Endothelial cell of umbilical vein (primary cell): ENCODE results near the gene MAP3K4. TPM values are rescaled to one million over a fixed set of nuclear protein-coding genes. Genes with fewer than 3 reads are reported as not detected.

Experiments used
- BruUV-seq: library from RNA; stranded (reverse); fragments of 400-500 nt; replicated peaks from 2 replicates; lab custom pipeline; 2021; lab: Mats Ljungman, UMichigan
- CTCF ChIA-PET: fragments of 300-600, 350-600 bp; sonication (Branson Sonifier 250); formaldehyde crosslinking; loops from one replicate; lab custom pipeline; 2021; ENCODE audit warnings: antibody characterized with exemption, inconsistent platforms; lab: Charles Lee
- POLR2A ChIA-PET: fragments of 300-600, 350-600 bp; sonication (Branson Sonifier 250); formaldehyde crosslinking; loops from one replicate; lab custom pipeline; 2021; ENCODE audit warnings: antibody characterized with exemption, inconsistent platforms; lab: Charles Lee
- DNase-seq: peaks from one replicate; pipeline ENCODE4 v3.0.0-alpha.2; 2011; ENCODE audit warnings: low read depth, low spot score
- FAIRE-seq: peaks from 2 replicates; lab custom pipeline; 2011; peaks lifted over from hg19 to GRCh38; lab: Jason Lieb, UNC
- H2AFZ ChIP-seq: 2 replicates; pipeline ENCODE4 v1.6.0; 2012; ENCODE audit warnings: low read depth, low read length, control low read depth, inconsistent platforms
- H3K27ac ChIP-seq: 2 replicates; pipeline ENCODE4 v1.5.1; 2011; ENCODE audit warnings: low read depth, mild to moderate bottlenecking, control low read depth, low read length, moderate library complexity; ENCODE audit not compliant: insufficient read depth
- H3K27me3 ChIP-seq, 2 experiments: 2 replicates each; pipeline versions ENCODE4 v1.6.0 to v1.6.1; 2011; ENCODE audit warnings: low read length in 2 of 2, mixed read lengths in 1 of 2; ENCODE audit not compliant: control insufficient read depth in 2 of 2, insufficient read depth in 2 of 2
- H3K36me3 ChIP-seq, 2 experiments: 2 replicates in 1 of 2; 3 replicates in 1 of 2; pipeline ENCODE4 v1.5.1; 2011; ENCODE audit warnings: low read length in 2 of 2, mild to moderate bottlenecking in 1 of 2, moderate library complexity in 1 of 2; ENCODE audit not compliant: control insufficient read depth in 2 of 2, insufficient read depth in 2 of 2; ENCODE audit errors: extremely low read depth in 1 of 2
- H3K4me1 ChIP-seq: 3 replicates; pipeline ENCODE4 v1.5.1; 2011; ENCODE audit warnings: mild to moderate bottlenecking, low read length; ENCODE audit not compliant: control insufficient read depth, insufficient read depth; ENCODE audit errors: extremely low read depth
- H3K4me2 ChIP-seq: 2 replicates; pipeline ENCODE4 v1.6.1; 2011; ENCODE audit warnings: low read length, control low read depth, mixed read lengths; ENCODE audit not compliant: insufficient read depth
- H3K4me3 ChIP-seq, 3 experiments: fragments of 200-600 bp in 1 of 3; sonication (generic), shearing (Covaris generic) in 1 of 3; replicated peaks in 1 of 3; 2 replicates each; pipeline ENCODE4 v1.5.1; 2011 to 2016; ENCODE audit warnings: control low read depth in 3 of 3, low read length in 3 of 3, mild to moderate bottlenecking in 2 of 3, inconsistent platforms in 1 of 3, low read depth in 1 of 3, moderate library complexity in 1 of 3; ENCODE audit not compliant: insufficient read depth in 1 of 3
- H3K79me2 ChIP-seq: 2 replicates; pipeline ENCODE4 v1.6.0; 2012; ENCODE audit warnings: low read length, inconsistent platforms; ENCODE audit not compliant: control insufficient read depth, insufficient read depth
- H3K9ac ChIP-seq: replicated peaks from 2 replicates; pipeline ENCODE3; 2011; ENCODE audit warnings: low read length, control low read depth; ENCODE audit not compliant: insufficient read depth; ENCODE audit errors: extremely low read depth
- H3K9me1 ChIP-seq: replicated peaks from 3 replicates; pipeline ENCODE4 v1.6.0; 2011; ENCODE audit warnings: mild to moderate bottlenecking, low read length; ENCODE audit not compliant: control insufficient read depth, insufficient read depth; ENCODE audit errors: extremely low read depth
- H3K9me3 ChIP-seq: replicated peaks from 2 replicates; pipeline ENCODE4 v1.5.1; 2012; ENCODE audit warnings: low read length, inconsistent platforms; ENCODE audit not compliant: control insufficient read depth, insufficient read depth
- H4K20me1 ChIP-seq: replicated peaks from 2 replicates; pipeline ENCODE3; 2011; ENCODE audit warnings: mild to moderate bottlenecking, low read length; ENCODE audit not compliant: control insufficient read depth, insufficient read depth; ENCODE audit errors: extremely low read depth
- EZH2 ChIP-seq: IDR thresholded peaks from 2 replicates; pipeline ENCODE4 v1.6.1; 2012; ENCODE audit warnings: borderline replicate concordance, low read depth, mild to moderate bottlenecking, moderate library complexity, low read length, inconsistent platforms; ENCODE audit not compliant: severe bottlenecking
- GATA2 ChIP-seq: IDR thresholded peaks from 2 replicates; pipeline ENCODE4 v1.7.0; 2011; ENCODE audit warnings: low read depth, mild to moderate bottlenecking, moderate library complexity, mixed read lengths, low read length; ENCODE audit not compliant: insufficient read length, insufficient read depth
- JUN ChIP-seq: IDR thresholded peaks from 2 replicates; pipeline ENCODE4 v1.6.1; 2011; ENCODE audit warnings: borderline replicate concordance, low read depth; ENCODE audit not compliant: insufficient read length, insufficient read depth
- MYC ChIP-seq: IDR thresholded peaks from one replicate; pipeline ENCODE4 v1.6.1; 2011; ENCODE audit warnings: mild to moderate bottlenecking, low read depth, low read length
- POLR2A ChIP-seq: IDR thresholded peaks from 2 replicates; pipeline ENCODE4 v1.6.1; 2012; ENCODE audit warnings: low read depth, mild to moderate bottlenecking, control low read depth, low read length
- POLR2AphosphoS5 ChIP-seq: IDR thresholded peaks from 2 replicates; pipeline ENCODE4 v1.6.1; 2012; ENCODE audit warnings: low read depth, mild to moderate bottlenecking, control low read depth, low read length, moderate library complexity; ENCODE audit not compliant: insufficient read depth
- dilution Hi-C: fragments of 300-500 bp; cut with MboI; formaldehyde crosslinking; loops from one replicate; pipeline ENCODE4 v1.15.0; 2019; ENCODE audit warnings: low sequenced_read_pairs; ENCODE audit not compliant: extremely low pct_ligation_motif_present
- intact Hi-C: fragments of 100-400 bp; cut with micrococcal nuclease; formaldehyde crosslinking; loops from one replicate; pipeline ENCODE4 v1.10.0; 2022
- polyA plus RNA-seq, 4 experiments: library from polyadenylated mRNA; depleted of rRNA in 3 of 4; stranded (reverse) in 3 of 4; unstranded in 1 of 4; fragments of >200 nt; gene quantifications; 2 replicates each; pipeline versions ENCODE4 v1.2.1 to v1.2.3, GENCODE V29; 2011 to 2012; ENCODE audit warnings: missing spikeins in 1 of 4
- total RNA-seq: library from RNA; stranded (reverse); gene quantifications from 2 replicates; pipeline ENCODE4 v1.2.3, GENCODE V29; 2021
- TF ChIP-seq, protein P1 (sequence below), 2 donors: IDR thresholded peaks; 1 replicate in 1 of 2; 2 replicates in 1 of 2; pipeline ENCODE4 v1.5.1; 2011; ENCODE audit warnings: low read length in 2 of 2, mild to moderate bottlenecking in 2 of 2, moderate library complexity in 2 of 2, control low read depth in 1 of 2, inconsistent platforms in 1 of 2, low read depth in 1 of 2; ENCODE audit not compliant: insufficient read depth in 1 of 2; ENCODE audit errors: extremely low read depth in 1 of 2
- TF ChIP-seq, protein P2 (sequence below): IDR thresholded peaks from 2 replicates; pipeline ENCODE4 v1.6.1; 2011; ENCODE audit not compliant: insufficient read depth, insufficient read length

The MAP3K4 gene
- total and polyA plus RNA-seq, 2 donors (not counting 3 experiments of a cell fraction or from before 2014, with no cell fraction given): 10.8 to 42.3 TPM

DNA sequence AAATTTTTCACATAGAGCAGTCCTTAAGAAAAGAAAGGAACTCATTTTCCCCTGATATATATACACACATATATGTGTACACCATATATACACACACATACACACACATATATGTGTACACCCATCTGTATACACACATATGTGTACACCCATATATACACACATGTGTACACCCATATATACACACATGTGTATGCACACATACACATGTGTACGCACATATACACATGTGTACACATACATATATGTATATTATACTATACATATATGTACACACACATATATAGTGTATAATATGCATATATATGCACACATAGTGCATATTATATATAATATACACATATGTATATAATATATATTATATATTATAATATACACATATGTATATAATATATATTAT lies 9.1 kb downstream of the MAP3K4 start:
- DNase-seq: no peak
- no peak for FAIRE-seq
- Histone ChIP-seq H3K9me1 (peaks cover 3% of the 10 kb centered on the region), H3K27me3 (no peaks in the 10 kb centered on the region), H3K36me3 (no peaks in the 10 kb centered on the region), H3K4me3 (no peak overlapping the region), H3K4me1 (peaks cover 8% of the 10 kb centered on the region), H3K4me2 (no peak overlapping the region), H3K9me3 (no peaks in the 10 kb centered on the region), H3K79me2 (peaks cover 65% of the 10 kb centered on the region), H3K27ac (no peak overlapping the region), H3K9ac (no peak overlapping the region), H4K20me1 (peaks cover 11% of the 10 kb centered on the region), H2AFZ (no peak overlapping the region)
- ChIA-PET POLR2A (no interaction called here), CTCF (interaction anchor here (1.1 to 2.0 kb wide), 3 partner anchors 8 to 70 kb away, joined by 3 to 8 read pairs (median 6); no protein-coding TSS in a partner anchor)
- BruUV-seq: no TSS peak
- dilution Hi-C loops: no loop called here
- TF ChIP-seq EZH2 (no peak), GATA2 (no peak), MYC (no peak), POLR2AphosphoS5 (no peak), JUN (no peak), POLR2A (no peak)
- TF ChIP-seq, protein P1, sequence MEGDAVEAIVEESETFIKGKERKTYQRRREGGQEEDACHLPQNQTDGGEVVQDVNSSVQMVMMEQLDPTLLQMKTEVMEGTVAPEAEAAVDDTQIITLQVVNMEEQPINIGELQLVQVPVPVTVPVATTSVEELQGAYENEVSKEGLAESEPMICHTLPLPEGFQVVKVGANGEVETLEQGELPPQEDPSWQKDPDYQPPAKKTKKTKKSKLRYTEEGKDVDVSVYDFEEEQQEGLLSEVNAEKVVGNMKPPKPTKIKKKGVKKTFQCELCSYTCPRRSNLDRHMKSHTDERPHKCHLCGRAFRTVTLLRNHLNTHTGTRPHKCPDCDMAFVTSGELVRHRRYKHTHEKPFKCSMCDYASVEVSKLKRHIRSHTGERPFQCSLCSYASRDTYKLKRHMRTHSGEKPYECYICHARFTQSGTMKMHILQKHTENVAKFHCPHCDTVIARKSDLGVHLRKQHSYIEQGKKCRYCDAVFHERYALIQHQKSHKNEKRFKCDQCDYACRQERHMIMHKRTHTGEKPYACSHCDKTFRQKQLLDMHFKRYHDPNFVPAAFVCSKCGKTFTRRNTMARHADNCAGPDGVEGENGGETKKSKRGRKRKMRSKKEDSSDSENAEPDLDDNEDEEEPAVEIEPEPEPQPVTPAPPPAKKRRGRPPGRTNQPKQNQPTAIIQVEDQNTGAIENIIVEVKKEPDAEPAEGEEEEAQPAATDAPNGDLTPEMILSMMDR (IDR thresholded peaks at IDR 0.05; ENCODE audit: extremely low read depth in 1 of 2, insufficient read depth in 1 of 2, low read depth in 1 of 2, low read length in 2 of 2): no peak
- TF ChIP-seq, protein P2, sequence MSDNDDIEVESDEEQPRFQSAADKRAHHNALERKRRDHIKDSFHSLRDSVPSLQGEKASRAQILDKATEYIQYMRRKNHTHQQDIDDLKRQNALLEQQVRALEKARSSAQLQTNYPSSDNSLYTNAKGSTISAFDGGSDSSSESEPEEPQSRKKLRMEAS: no peak
- intact Hi-C loops: no loop called here
